ENCODE measurements around the gene GOLGA5.
"Not testable (repeated sequence)": the region's sequence is repeated elsewhere in the genome, so short reads cannot be mapped to it uniquely, and the experiment has no call there.

Gene GOLGA5

DNA sequence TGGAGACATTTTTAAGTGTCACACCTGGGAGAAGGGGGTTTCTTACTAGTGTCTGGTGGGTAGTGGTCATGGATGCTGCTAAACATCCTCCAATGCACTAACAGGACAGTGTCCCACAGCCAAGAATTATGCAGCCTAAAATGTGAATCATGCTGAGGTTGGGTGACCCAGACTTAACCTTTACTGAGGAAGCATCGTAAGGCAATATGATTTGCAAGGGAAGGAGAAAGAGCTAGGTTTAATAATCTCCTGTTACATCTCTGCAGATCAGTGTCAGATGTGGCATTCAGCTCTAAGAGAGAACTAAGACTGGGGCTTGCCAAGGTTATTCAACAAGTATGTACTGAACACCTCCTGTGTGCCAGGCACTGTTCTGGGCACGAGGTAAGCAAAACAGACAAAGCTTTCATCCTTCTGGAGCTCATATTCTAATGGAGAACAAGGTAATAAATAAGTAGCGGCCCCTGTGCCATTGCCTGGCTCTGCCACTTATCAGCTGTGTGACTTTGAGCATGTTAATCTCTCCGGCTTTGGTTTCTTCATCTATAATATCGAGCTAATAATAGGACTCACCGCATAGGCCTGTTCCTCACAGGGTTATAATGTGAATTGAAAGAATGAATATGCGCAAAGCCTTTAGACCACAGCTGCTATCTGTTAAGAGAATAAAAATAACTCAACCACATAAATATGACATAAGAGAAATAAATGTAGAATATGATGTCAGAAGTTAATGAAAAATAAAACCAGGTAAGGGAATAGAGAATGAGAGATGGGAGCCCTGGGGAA is 13.5 kb upstream of the GOLGA5 start:
- DNase-seq (ENCODE audit: low read depth in 3 of 3), result no peak

DNA sequence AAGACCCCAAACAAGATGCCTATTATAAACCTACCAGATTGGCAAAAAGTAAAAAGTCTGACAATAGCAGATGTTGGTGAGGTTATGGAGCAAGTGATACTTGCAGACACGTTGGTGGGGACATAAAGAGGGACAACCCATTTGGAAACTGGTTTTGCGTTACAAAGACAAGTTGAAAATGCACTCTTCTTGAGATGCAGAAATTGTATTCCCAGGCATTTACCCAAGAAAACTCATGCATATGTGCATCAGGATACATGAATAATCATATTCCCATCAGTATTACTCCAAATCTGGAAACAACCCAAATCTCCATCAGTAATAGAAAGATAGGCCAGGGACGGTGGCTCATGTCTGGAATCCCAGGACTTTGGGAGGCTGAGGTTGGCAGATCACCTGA is 12.8 kb upstream of the GOLGA5 start:
- DNase-seq (ENCODE audit: low read depth in 3 of 3), result no peak

DNA sequence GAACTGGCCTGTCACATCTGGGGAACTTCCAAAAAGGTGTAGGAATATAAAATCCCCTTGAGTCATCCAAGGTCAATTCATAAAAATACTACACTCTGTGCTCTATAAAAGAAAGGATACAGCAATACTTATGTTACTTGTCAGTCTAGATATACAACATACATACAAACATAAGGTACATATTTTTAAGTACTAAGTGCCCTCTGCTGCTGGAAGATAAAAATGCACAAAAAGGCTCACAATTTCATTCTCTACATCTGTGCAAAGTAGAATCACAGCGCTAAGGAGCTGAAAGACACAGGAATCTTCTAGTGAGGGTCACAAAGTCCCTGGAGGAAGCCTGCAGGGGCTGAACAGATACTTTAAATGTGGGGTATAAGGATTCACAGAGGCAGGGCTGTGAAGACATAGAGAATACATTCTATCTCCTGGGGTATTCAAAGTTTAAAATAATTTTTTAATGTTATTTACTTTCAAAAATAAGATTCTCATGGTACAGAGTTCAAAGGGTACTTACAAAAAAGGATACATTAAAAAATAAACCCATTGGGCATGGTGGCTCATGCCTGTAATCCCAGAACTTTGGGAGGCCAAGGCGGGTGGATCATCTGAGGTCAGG is 10.2 kb upstream of the GOLGA5 start:
- DNase-seq (ENCODE audit: low read depth in 3 of 3), result no peak

DNA sequence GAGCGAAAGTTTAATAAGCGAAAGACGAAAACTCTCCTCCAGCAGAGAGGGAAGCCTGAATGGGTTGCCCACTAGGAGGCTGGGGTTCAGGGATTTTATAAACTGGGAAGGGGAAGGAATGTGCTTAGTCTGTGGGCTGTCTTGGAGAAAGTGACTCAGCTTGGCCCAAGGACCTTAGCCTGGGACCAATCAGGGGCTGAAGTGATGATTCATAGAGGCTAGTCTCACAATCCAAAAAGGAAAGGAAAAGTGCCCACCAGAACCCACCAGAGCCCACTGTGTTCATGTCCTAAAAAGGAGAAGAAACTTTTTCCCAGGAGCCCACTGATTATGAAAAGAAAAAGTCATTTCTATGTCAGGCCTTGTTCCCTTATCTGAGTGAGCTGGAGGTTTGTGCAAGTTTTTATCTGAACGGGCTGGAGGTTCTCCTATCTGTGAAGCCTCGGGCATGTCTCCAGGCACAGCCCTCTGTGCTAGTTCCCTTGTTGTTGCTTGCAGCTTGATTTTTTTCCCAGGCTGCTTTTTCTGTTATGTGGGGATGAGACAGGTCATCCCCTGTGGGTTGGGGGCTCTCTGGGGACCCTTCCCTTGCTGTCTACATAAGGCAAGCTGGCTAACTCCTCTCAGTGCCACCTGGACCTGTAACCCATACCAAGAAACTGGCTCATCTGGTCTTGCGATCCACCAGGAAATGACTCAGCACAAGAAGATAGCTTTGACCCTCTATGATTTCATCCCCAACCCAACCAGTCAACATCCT is 8.3 kb upstream of the GOLGA5 start:
- DNase-seq (ENCODE audit: low read depth in 3 of 3), result no peak

DNA sequence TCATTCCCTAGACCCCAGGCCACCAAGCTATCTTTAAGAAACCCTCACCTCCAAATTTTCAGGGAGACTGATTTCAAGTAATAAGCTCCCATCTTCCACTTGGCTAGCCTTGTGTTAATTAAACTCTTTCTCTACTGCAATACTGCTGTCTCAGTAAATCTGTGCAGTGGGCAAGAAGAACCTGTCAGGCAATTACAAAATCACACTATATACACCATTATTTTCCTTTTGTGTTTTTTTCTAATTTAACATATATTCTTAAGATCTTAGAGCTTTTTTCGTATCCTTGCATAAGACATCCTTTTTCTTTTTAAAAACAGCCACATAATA is 7.7 kb upstream of the GOLGA5 start:
- no peak for DNase-seq (ENCODE audit: low read depth in 3 of 3)

DNA sequence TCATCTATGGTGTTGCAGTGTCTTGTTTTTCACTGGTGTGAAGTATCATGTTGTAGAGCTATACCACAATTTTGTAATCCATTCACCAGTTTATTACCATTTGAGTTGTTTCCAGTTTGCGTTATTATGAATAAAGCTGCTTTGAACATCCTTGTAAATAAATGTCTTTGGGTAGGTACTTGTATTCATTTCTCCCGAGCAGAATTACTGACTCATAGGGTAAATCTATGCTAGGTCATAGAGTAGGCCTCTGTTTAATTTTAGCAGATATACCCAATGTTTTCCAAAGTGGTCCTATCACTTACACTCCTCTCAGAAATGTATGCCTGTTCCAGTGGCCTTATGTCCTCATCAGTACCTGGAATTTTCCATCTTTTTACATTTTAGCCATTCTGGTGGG is 6.6 kb upstream of the GOLGA5 start:
- DNase-seq (ENCODE audit: low read depth in 3 of 3), result no peak

DNA sequence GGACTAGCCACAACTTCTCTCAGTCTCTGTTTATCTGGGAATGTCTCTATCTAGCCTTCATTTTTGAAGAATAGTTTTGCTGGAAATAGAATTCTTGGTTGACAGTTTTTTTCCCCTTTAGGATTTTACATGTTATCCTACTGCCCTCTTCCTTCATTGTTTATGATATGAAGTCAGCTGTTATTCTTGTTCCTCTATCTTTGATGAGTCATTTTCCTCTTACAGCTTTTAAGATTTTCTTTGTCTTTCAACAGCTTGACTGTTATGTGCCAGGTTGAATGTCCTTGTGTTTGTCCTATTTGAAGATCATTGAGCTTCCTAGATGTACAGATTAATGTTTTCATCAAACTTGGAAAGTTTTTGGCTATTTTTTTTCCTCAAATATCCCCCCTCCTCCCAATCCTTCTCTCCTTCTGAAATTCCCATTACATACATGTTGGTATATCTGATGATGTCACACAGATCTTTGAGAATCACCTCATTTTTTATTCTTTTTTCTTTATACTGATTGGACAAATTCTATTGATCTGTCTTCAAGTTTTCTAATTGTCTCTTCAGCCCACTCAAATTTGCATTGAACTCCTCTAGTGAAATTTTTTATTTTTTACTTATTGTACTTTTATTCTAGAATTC is 4.5 kb upstream of the GOLGA5 start:
- DNase-seq (ENCODE audit: low read depth in 3 of 3), result no peak

DNA sequence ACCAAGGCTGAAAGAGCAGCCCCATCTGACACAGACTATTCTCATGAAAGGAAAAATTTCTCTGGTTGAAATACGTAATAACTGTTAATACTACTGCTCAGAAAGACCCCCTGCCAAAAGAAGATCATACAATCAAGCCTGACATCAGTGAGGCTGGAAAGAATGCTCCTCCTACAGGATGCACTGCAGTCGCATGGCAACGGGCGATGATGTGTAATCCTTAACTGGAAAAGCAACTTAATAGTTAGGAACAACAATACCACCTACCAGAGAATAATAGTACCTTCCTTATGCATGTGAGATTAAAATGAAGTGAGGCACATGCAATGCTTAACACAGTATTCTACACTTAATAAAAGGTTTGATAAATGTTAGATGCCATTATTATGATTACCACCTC is 1.2 kb upstream of the GOLGA5 start:
- no peak for DNase-seq (ENCODE audit: low read depth in 3 of 3)

DNA sequence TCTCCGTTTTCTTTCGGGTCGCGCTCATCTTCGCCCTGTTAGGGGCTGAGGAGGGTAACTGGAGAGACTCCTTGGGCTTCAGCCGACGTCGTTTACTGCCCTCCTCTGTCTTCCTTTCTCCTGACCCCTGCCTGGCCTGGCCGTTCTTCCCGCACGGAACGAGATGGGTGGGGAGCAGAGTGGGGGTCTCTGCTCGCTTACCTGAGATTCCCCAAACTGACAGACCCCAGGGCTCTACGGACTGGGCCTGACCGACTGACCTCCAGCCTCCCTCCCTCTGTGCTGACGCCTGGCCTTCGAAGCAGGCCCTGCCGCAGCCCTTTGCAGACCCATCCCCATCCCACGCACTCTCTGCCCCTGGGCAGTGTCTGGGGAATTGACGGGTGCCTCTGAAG is 439 bp downstream of the GOLGA5 start:
- DNase-seq (ENCODE audit: low read depth in 3 of 3), result no peak

DNA sequence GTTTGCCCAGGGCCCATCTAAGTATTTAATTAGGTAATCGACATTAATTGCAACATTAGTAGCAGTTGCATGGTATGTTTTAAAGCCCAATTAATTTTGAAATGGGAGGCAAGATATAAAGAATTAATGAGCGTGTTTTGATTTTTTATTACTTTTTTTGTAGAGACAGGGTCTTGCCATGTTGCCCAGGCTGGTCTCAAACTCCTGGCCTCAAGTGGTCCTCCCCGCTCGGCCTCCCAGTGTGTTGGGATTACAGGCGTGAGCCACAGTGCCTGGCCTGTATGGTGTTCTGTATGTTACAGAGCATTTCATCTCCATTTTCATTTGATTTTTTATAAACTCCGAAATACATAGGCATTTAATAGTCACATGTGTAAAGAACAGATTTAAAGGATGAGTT is 856 bp downstream of the GOLGA5 start:
- no peak for DNase-seq (ENCODE audit: low read depth in 3 of 3)

DNA sequence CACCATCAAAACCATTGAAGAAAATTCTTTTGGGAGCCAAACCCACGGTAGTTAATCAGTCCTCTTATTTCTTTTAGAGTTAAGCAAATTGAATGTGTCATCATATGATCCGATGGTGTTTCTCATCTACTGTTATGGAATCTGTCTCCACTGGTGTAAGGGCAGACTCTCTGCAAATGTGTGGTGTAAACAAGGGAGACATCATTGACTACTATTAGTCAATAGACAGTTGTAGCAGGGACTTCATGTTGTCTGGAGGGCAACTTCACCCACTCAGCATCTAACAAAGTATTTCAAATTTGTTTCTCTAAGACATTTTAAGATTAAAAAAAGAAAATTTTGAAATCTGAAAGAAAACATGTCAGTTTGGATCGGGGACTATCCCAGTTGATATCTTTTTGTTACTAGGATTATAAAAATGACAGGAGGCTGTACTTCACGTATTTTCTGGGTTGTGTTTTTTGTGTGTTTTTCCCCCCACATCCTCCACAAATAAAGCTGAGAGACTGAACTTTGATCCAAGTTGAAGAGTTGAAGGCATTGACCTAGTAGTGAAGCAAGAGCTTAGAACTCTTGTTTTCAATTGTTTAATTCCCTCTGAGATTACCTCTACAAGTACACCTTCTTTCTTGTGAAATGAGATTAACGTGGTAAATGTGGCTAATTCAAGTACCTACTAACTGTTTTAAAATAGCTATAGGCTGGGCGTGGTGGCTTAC is 4.0 kb downstream of the GOLGA5 start:
- DNase-seq (ENCODE audit: low read depth in 3 of 3), result no peak

DNA sequence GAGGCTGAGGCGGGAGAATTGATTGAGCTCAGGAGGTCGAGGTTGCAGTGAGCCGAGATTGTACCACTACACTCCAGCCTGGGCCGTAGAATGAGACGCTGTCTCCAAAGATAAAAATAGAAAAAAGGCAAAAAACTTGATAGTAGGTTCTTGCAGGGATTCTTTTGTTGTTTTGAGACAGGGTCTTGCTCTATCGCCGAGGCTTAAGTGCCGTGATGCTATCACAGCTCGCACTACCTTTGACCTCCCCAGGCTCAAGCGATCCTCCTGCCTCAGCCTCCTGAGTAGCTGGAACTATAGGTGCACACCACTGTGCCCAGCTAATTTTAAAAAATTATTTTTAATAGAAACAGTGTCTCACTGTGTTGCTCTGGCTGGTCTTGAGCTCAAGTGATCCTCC is 4.7 kb downstream of the GOLGA5 start:
- DNase-seq (ENCODE audit: low read depth in 3 of 3), result no peak

DNA sequence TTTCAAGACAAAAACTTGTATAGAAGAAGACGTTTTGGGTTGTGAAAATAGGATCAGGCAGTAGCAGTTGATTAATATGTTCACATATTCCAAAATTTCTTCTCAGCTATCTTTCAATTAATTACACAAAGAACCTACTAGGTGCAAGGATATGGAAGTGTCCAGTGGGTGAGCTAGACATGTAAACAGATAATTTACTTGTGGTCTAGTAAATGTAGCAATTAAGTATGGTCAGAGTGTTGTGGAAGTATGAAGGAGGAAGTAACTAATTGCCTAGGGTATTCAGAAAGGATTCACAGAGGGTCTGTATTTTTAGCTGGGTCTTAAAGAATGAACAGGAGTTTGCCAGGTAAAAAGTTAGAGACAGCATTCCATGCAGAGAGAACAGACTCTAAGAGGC is 5.9 kb downstream of the GOLGA5 start:
- no peak for DNase-seq (ENCODE audit: low read depth in 3 of 3)

DNA sequence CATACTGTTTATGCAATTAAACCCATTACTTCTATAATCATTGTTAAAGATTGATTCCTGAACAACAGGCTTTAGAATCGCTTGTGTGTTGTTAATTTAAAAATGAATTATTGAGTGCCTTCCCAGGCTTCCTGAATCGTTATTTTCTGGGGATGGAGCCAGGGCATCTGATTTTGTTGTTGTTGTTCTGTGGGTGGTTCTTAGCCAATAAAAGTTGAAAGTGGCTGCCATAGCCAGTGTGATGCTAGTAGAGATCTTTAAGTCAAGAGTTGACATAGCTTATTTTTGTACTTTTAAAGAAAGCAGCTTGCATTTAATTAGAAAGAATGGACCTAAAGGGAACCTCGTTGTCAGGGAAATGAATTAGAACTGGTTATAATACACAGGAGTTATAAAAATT is 6.4 kb downstream of the GOLGA5 start:
- no peak for DNase-seq (ENCODE audit: low read depth in 3 of 3)

DNA sequence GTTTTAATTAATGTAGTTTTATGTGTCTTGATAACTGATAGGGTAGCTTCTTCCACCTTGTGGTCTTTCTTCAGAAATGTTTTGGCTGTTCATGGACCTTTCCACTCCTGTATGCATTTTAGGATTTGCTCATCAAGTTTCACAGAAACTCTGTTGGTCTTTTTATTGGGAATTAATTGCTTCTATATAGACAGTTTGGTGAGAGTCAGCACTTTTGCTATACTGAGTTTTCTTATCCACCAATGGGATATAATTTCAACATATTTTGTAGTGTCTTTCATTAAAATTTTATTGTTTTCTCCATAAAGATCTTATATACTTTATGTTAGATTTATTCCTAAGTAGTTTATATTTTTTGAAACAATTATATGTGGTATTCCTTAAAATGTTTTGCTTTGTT is 7.8 kb downstream of the GOLGA5 start:
- no peak for DNase-seq (ENCODE audit: low read depth in 3 of 3)

DNA sequence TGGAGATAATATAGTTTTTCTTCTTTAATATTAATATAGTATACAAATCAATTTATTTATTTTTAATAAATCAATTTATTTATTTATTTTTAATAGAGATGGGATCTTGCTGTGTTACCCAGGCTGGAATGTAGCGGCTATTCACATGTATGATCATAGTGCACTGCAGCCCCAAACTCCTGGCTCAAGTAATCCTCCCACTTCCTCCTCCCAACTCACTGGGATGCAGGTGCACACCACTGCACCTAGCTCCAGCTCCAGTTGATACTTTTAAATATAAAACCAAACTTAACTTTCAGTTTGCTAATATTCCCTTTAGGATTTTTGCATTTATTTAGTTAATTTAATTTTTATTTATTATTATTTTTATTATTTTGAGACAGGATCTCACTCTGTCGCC is 8.6 kb downstream of the GOLGA5 start:
- no peak for DNase-seq (ENCODE audit: low read depth in 3 of 3)

DNA sequence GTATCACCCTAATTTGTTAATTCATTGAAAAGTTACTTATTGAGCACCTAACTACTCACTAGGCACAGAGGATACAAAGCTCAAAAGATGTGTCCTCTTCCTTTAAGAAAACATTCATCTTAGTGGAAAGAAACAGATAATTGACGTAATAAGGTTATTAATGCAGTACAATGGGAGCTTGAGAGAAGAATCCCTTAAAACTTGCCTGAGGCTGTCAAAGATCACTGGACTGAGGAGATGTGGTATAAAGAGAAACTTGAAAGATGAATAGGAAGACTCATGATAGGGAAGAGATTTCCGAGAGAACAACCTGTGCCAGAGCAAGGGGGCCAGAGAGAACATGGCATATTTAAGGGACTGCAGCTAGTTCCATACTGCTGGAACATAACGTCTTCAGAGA is 19.1 kb downstream of the GOLGA5 start:
- no peak for DNase-seq (ENCODE audit: low read depth in 3 of 3)

DNA sequence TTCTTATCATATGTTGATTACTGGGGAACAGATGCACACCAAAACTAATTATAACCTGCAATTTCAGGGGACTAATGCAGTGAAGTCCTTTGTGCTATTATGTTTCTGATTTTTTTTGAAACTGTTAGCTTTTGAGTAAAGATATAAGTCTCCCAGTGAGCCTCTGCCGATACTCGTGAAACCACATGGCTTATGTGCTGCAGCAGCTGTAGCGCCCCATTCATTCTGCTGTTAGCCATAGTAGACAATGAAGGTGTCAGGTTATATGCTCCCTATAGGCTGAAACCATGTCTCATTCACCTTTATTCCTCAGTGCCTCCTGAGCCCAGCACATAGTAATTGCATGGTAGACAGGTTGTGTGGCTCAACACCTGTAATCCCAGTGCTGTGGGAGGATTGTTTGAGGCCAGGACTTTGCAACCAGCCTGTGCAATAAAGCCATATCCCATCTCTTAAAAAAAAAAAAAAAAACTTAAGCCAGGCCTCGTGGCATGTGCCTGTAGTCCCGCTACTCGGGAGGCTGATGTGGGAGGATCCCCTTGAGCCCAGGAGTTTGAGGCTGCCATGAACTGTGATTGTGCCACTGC is 25.0 kb downstream of the GOLGA5 start:
- no peak for DNase-seq (ENCODE audit: low read depth in 3 of 3)

DNA sequence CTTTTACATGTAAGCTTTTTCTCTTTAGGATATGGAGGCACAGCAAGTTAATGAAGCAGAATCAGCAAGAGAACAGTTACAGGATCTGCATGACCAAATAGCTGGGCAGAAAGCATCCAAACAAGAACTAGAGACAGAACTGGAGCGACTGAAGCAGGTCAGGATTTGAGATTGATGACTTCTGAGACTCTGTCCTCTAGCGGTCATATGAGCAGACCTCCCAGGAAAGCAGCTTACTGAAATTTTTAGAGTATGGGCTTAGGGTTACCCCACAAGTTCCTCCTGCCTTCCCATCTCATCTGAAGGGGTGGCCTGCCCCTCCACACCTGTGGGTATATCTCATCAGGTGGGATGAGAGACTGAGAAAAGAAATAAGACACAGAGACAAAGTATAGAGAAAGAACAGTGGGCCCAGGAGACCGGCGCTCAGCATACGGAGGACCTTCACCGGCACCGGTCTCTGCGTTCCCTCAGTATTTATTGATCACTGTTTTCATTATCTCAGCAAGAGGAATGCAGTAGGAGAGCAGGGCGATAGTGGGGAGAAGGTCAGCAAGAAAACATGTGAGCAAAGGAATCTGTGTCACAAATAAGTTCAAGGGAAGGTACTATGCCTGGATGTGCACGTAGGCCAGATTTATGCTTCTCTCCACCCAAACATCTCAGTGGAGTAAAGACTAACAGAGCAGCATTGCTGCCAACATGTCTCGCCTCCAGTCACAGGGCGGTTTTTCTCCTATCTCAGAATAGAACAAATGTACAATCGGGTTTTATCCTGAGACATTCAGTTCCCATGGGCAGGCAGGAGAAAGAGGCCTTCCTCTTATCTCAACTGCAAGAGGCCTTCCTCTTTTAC is 25.8 kb downstream of the GOLGA5 start:
- DNase-seq (ENCODE audit: low read depth in 3 of 3), result not testable (repeated sequence)

DNA sequence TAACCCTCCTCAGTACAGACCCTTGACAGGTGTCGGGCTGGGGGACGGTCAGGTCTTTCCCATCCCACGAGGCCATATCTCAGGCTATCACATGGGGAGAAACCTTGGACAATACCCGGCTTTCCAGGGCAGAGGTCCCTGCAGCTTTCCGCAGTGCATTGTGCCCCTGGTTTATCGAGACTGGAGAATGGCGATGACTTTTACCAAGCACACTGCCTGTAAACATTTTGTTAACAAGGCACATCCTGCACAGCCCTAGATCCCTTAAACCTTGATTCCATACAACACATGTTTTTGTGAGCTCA is 26.4 kb downstream of the GOLGA5 start:
- not testable (repeated sequence) for DNase-seq (ENCODE audit: low read depth in 3 of 3)

DNA sequence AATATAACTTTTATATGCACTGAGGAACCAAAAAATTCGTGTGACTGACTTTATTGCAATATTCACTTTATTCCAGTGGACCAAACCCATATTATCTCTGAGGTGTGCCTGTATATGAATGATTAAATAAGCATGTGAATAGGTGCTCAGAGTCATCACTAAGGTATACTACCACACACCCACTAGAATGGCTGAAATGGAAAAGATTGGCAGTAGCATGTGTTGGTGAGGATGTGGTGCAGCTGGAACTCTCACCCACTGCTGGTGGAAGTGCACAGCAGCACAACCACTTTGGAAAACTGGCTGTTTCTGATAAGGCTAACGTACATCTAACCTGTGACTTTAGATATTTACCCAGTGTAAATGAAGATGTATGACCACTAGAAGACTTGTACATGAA is 36.8 kb downstream of the GOLGA5 start:
- DNase-seq (ENCODE audit: low read depth in 3 of 3), result no peak

Measured in stimulated activated CD4-positive, alpha-beta T cell treated with anti-CD3 and anti-CD28 coated beads, TNF-alpha, amount 100 ng/mL, for 4 hours (primary cell).